ENCODE measurements around the gene SH3GL3.

The SH3GL3 gene

DNA sequence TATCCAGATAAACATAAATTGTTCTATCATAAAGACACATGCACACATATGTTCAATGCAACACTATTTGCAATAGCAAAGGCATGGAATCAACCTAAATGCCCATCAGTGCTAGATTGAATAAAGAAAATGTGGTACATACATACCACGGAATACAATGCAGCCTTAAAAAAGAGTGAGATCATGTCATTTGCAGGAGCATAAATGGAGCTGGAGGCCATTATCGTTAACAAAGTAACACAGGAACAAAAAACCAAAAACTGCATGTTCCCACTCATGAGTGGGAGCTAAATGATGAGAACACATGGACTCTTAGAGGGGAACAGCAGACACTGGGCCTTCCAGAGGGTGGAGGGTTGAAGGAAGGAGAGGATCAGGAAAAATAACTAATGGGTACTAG is 79.2 kb downstream of the SH3GL3 start:
- H3K27ac ChIP-seq (ENCODE audit: low read depth, low read length) = no peak overlapping the region

DNA sequence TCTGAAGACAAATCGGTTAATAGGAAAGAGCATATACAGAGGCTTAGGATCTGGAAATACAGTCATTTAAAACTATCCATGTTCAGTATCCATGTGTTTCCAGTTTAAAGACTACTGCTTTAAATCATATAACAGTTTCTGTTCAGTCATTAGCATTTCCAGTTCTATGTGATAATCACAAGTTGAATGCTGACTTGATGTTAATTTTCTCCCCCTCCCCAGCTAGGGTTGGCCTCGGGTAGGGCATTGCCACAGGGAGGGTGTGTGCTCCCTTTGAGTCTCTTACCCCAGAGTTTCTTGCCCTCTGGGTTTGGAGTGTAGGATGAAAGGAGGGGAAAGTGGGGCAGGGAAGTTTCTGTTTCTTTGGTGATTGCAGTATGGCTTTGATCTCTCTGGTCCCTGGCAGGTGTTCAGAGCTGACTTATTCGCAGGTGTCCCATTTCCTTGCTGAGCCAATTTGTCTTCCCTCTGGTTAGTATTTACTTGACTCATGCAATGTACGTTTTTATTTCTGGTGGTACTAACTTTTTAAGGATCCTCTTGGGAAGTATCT is 86.3 kb downstream of the SH3GL3 start:
- no peak overlapping the region for H3K9ac ChIP-seq (ENCODE audit: low read length)
- H3K4me3 ChIP-seq (ENCODE audit: low read length) = no peak overlapping the region
- H3K4me1 ChIP-seq (ENCODE audit: control insufficient read depth, insufficient read depth, low read length) = no peaks in the 10 kb centered on the region
- no peaks in the 10 kb centered on the region for H3K36me3 ChIP-seq (ENCODE audit: control insufficient read depth, insufficient read depth, low read length)
- no peak overlapping the region for H3K27ac ChIP-seq (ENCODE audit: low read depth, low read length)
- no peaks in the 10 kb centered on the region for H3K27me3 ChIP-seq (ENCODE audit: control insufficient read depth, insufficient read depth, low read length)

More for the DNA sequence above, 79.2 kb downstream of the SH3GL3 start:
- H3K27me3 ChIP-seq (ENCODE audit: control insufficient read depth, insufficient read depth, low read length) = no peaks in the 10 kb centered on the region
- H3K9ac ChIP-seq (ENCODE audit: low read length) = no peak overlapping the region
- H3K36me3 ChIP-seq (ENCODE audit: control insufficient read depth, insufficient read depth, low read length) = no peaks in the 10 kb centered on the region
- no peak overlapping the region for H3K4me3 ChIP-seq (ENCODE audit: low read length)
- H3K4me1 ChIP-seq (ENCODE audit: control insufficient read depth, insufficient read depth, low read length) = no peaks in the 10 kb centered on the region

DNA sequence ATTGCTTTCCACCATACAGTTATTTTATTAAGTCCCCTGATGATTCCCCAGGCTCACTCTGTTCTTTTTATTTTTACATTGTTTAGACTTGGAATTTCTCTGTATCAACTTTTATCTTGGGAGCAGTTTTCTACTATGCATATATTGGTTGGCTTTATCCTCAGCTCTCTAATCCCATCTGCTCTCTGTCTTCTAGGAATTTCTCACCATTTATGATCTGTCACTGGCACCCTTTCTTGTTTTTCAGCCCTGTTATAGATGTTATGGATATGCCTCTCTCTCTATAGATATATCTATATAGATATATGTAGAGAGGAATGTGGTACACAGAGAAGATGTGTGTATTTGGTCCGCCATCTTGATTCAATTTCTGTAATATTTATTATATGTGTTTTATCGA is 90.5 kb downstream of the SH3GL3 start:
- Histone ChIP-seq H3K36me3 (ENCODE audit: control insufficient read depth, insufficient read depth, low read length) (no peaks in the 10 kb centered on the region), H3K4me1 (ENCODE audit: control insufficient read depth, insufficient read depth, low read length) (no peaks in the 10 kb centered on the region), H3K4me3 (ENCODE audit: low read length) (no peak overlapping the region), H3K27me3 (ENCODE audit: control insufficient read depth, insufficient read depth, low read length) (no peaks in the 10 kb centered on the region), H3K27ac (ENCODE audit: low read depth, low read length) (no peak overlapping the region), H3K9ac (ENCODE audit: low read length) (no peak overlapping the region)

DNA sequence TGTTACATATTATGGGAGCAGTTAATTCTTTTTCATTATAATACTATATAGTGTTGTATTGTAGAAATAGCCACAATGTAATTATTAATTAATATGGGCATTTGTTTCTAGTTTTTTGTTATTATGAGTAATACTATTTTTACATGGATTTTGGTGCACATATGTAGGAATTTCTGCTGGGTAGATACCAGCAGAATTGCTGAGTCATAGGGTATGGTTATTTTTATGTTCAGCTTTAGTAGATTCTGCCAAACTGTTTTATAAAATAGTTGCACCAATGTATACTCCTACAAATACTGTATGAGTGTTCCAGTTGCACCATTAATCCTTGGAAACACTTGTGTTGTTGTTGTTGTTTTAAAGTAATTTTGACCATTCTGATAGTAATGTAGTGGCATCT is 91.5 kb downstream of the SH3GL3 start:
- H3K9ac ChIP-seq (ENCODE audit: low read length) = no peak overlapping the region
- H3K27ac ChIP-seq (ENCODE audit: low read depth, low read length) = no peak overlapping the region
- H3K27me3 ChIP-seq (ENCODE audit: control insufficient read depth, insufficient read depth, low read length) = no peaks in the 10 kb centered on the region
- no peaks in the 10 kb centered on the region for H3K36me3 ChIP-seq (ENCODE audit: control insufficient read depth, insufficient read depth, low read length)
- no peaks in the 10 kb centered on the region for H3K4me1 ChIP-seq (ENCODE audit: control insufficient read depth, insufficient read depth, low read length)
- no peak overlapping the region for H3K4me3 ChIP-seq (ENCODE audit: low read length)

DNA sequence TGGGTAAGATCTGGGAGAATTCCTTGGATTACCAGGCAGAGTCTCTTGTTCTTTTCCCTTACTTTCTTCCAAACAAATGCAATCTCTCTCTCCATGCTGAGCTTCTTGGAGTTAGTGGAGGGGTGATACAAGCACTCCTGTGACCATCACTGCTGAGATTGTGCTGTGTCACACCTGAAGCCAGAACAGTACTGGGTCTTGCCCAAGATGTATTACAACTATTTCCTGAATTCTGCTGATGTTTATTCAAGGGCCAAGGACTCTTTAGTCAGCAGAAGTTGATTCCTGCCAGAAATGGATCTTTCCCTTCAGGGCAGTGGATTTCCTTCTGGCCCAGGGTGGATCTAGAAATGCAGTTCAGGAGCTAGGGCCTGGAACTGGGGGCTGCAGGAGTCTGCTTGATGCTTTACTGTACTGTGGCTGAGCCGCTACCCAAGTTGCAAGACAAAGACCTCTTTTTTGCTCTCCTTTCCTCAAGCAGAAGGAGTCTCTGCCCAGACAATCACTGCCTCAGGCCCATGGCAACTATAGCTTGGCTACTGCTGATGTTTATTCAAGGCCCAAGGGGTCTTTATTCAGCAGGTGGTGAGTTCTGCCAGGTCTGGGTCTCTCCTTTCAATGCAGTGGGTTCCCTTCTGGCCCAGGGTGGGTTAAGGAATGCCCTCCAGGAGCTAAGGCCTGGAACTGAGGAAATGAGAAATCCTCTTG is 98.8 kb downstream of the SH3GL3 start:
- Histone ChIP-seq H3K27ac (ENCODE audit: low read depth, low read length) (no peak overlapping the region), H3K4me1 (ENCODE audit: control insufficient read depth, insufficient read depth, low read length) (no peaks in the 10 kb centered on the region)

DNA sequence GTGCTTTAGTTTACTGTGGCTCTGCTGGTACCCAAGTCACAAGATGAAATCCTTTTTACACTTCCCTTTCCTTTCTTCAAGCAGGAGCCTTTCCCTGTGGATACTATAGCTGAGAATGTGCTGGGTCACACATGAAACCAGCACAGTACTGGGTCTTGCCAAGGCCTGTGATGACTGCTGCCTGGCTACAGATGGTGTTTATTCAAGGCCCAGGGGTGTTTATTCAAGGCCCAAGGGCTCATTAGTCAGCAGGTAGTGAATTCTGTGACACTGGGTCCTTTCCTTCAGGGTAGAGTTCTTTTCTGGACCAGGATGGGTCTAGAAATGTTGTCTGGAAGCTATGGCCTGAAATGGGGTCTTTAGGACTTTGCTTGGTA is 99.4 kb downstream of the SH3GL3 start:
- no peaks in the 10 kb centered on the region for H3K36me3 ChIP-seq (ENCODE audit: control insufficient read depth, insufficient read depth, low read length)
- H3K4me1 ChIP-seq (ENCODE audit: control insufficient read depth, insufficient read depth, low read length) = no peaks in the 10 kb centered on the region
- no peaks in the 10 kb centered on the region for H3K27me3 ChIP-seq (ENCODE audit: control insufficient read depth, insufficient read depth, low read length)
- H3K27ac ChIP-seq (ENCODE audit: low read depth, low read length) = no peak overlapping the region
- H3K9ac ChIP-seq (ENCODE audit: low read length) = no peak overlapping the region
- no peak overlapping the region for H3K4me3 ChIP-seq (ENCODE audit: low read length)

More for the DNA sequence above, 98.8 kb downstream of the SH3GL3 start:
- Histone ChIP-seq H3K36me3 (ENCODE audit: control insufficient read depth, insufficient read depth, low read length) (no peaks in the 10 kb centered on the region), H3K9ac (ENCODE audit: low read length) (no peak overlapping the region), H3K4me3 (ENCODE audit: low read length) (no peak overlapping the region), H3K27me3 (ENCODE audit: control insufficient read depth, insufficient read depth, low read length) (no peaks in the 10 kb centered on the region)

DNA sequence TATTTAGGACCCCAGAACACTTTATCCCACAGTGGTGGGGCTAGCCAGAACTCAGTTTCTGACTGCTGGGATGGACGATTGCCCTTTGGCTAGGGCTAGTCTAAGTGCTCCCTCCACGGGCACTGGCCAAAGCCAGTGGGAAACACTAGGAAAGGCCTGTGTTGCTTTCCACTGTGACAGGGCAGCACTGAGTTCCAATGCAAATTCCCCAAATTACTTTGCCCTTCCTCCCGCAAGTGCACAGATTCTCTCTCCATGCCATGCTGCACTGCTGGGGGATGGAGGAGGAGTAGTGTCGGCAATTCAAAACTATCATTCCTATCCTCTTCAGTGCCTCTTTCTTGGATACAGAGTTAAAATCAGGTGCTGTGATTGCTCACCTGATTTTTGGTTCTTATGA is 100.0 kb downstream of the SH3GL3 start:
- Histone ChIP-seq H3K4me3 (ENCODE audit: low read length) (no peak overlapping the region), H3K4me1 (ENCODE audit: control insufficient read depth, insufficient read depth, low read length) (no peaks in the 10 kb centered on the region), H3K9ac (ENCODE audit: low read length) (no peak overlapping the region), H3K27me3 (ENCODE audit: control insufficient read depth, insufficient read depth, low read length) (no peaks in the 10 kb centered on the region), H3K27ac (ENCODE audit: low read depth, low read length) (no peak overlapping the region), H3K36me3 (ENCODE audit: control insufficient read depth, insufficient read depth, low read length) (no peaks in the 10 kb centered on the region)

DNA sequence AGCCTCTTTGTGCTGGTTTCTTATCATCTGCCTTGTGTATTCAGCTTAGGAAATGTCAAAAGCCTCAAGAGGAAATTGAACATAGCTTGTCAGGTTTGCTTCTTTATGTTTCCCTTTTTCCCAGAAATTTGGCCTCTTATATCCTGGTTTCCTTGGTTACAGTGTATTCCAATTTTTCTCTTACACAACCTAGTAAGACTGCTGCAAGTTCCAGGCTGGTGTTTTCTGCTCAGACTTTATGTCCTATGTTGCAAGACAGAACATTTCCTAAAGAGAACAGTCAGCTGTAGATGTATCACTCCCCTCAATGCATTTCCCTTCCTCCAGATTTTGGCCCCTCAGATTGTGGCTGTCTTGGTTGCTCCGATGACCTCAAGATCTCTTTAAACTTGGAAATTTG is 102.5 kb downstream of the SH3GL3 start:
- no peak overlapping the region for H3K9ac ChIP-seq (ENCODE audit: low read length)
- no peaks in the 10 kb centered on the region for H3K36me3 ChIP-seq (ENCODE audit: control insufficient read depth, insufficient read depth, low read length)
- H3K27ac ChIP-seq (ENCODE audit: low read depth, low read length) = no peak overlapping the region
- no peaks in the 10 kb centered on the region for H3K4me1 ChIP-seq (ENCODE audit: control insufficient read depth, insufficient read depth, low read length)
- no peak overlapping the region for H3K4me3 ChIP-seq (ENCODE audit: low read length)
- no peaks in the 10 kb centered on the region for H3K27me3 ChIP-seq (ENCODE audit: control insufficient read depth, insufficient read depth, low read length)

DNA sequence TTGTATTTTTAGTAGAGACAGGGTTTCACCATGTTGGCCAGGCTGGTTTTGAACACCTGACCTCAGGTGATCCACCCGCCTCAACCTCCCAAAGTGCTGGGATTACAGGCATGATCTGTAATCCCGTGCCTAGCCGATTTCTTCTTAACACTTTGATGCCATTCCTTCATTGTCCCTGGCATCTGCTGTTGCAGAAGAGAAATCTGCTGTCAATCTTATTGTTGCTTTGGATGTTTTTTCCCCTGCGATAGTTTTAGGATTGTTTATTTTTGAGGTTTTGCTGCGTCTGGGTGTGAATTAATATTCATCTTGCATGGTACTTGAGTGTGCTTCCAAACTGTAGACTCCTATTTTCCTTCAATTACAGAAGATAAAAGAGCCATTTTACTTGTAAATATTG is 107.4 kb downstream of the SH3GL3 start:
- Histone ChIP-seq H3K36me3 (ENCODE audit: control insufficient read depth, insufficient read depth, low read length) (no peaks in the 10 kb centered on the region), H3K4me1 (ENCODE audit: control insufficient read depth, insufficient read depth, low read length) (no peaks in the 10 kb centered on the region), H3K4me3 (ENCODE audit: low read length) (no peak overlapping the region), H3K9ac (ENCODE audit: low read length) (no peak overlapping the region), H3K27me3 (ENCODE audit: control insufficient read depth, insufficient read depth, low read length) (no peaks in the 10 kb centered on the region), H3K27ac (ENCODE audit: low read depth, low read length) (no peak overlapping the region)

DNA sequence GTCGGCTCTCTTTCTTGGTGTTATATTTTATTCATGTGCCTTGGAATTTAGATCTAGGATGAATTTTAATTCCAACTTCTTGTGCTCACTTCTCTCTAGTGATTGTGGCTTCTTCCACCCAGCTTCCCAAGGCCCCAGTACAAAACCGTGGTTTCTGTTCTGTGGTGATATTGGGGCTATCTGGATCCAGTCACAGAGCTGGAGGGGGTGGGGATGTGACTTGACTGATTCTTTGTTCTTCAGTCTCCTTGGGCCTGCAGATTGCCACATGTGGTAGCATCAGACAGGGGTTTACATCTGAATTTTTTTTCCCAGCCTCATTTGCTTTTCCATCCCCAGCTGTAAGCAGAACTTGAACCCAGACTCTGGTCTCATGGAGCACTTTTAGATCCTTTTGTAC is 108.2 kb downstream of the SH3GL3 start:
- Histone ChIP-seq H3K36me3 (ENCODE audit: control insufficient read depth, insufficient read depth, low read length) (no peaks in the 10 kb centered on the region), H3K27ac (ENCODE audit: low read depth, low read length) (no peak overlapping the region), H3K9ac (ENCODE audit: low read length) (no peak overlapping the region), H3K4me3 (ENCODE audit: low read length) (no peak overlapping the region), H3K4me1 (ENCODE audit: control insufficient read depth, insufficient read depth, low read length) (no peaks in the 10 kb centered on the region), H3K27me3 (ENCODE audit: control insufficient read depth, insufficient read depth, low read length) (no peaks in the 10 kb centered on the region)

DNA sequence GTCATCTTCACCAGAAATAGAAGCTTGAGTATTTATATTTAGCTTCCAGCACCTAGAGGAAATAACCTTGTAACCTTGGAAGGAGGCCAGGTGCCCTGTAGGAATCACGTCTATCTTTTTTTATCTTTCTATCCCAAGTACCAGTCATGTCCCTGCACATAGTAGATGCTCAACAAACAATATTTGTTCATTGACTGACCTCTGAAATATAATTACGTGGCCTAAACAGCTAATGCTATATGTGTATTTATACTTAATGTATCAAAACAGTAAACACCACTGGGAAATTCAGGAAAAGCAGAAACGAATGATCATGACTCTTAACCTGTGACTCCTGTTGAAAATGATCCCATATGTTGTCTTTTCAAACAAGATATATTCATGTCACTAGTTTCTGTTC is 108.9 kb downstream of the SH3GL3 start:
- Histone ChIP-seq H3K9ac (ENCODE audit: low read length) (no peak overlapping the region), H3K36me3 (ENCODE audit: control insufficient read depth, insufficient read depth, low read length) (no peaks in the 10 kb centered on the region), H3K4me1 (ENCODE audit: control insufficient read depth, insufficient read depth, low read length) (no peaks in the 10 kb centered on the region), H3K27me3 (ENCODE audit: control insufficient read depth, insufficient read depth, low read length) (no peaks in the 10 kb centered on the region), H3K27ac (ENCODE audit: low read depth, low read length) (no peak overlapping the region), H3K4me3 (ENCODE audit: low read length) (no peak overlapping the region)

DNA sequence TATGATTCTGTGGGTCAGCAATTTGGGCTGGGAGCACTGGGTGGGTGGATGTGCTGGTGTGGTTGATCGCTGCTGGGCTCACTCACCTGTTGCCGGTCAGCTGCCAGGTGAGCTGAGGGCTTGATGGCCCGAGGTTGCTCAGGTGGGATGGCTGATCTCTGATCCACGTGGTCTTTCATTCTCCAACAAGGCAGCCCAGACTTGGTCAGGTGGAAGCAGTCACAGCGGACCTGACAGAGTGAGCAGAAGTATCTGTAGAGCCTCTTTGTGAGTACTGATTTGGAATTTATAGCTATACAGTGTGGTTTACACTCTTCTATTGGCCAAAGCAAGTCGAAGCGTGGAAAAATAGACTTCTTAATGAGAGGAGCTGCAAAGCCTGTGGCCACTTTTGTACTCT is 109.6 kb downstream of the SH3GL3 start:
- no peak overlapping the region for H3K27ac ChIP-seq (ENCODE audit: low read depth, low read length)
- no peak overlapping the region for H3K4me3 ChIP-seq (ENCODE audit: low read length)
- no peaks in the 10 kb centered on the region for H3K27me3 ChIP-seq (ENCODE audit: control insufficient read depth, insufficient read depth, low read length)
- no peak overlapping the region for H3K9ac ChIP-seq (ENCODE audit: low read length)
- H3K4me1 ChIP-seq (ENCODE audit: control insufficient read depth, insufficient read depth, low read length) = no peaks in the 10 kb centered on the region
- no peaks in the 10 kb centered on the region for H3K36me3 ChIP-seq (ENCODE audit: control insufficient read depth, insufficient read depth, low read length)

DNA sequence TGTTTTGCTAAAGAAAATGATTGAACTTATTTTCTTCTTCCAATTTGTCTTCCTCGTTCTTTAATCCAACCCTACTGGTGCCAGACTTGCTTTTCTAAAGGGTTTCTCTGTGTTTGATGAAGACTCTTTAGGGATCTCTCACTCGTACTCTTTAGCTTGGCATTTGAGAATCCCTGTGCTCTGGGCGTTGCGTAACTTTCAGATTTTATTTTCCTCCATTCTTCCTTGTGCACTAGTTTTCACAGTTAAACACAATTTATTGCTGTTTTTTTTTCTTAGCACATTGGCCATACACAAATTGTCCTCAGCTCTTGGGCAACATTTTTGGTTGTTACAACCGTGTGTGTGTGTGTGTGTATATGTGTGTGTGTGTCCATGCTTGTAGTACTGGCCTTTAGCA is 111.0 kb downstream of the SH3GL3 start:
- H3K9ac ChIP-seq (ENCODE audit: low read length) = no peak overlapping the region

More for the DNA sequence above, 111.0 kb downstream of the SH3GL3 start:
- Histone ChIP-seq H3K4me1 (ENCODE audit: control insufficient read depth, insufficient read depth, low read length) (no peaks in the 10 kb centered on the region), H3K27ac (ENCODE audit: low read depth, low read length) (no peak overlapping the region), H3K36me3 (ENCODE audit: control insufficient read depth, insufficient read depth, low read length) (no peaks in the 10 kb centered on the region), H3K27me3 (ENCODE audit: control insufficient read depth, insufficient read depth, low read length) (no peaks in the 10 kb centered on the region), H3K4me3 (ENCODE audit: low read length) (no peak overlapping the region)
